SK-N-SH treated with all-trans-retinoic acid at 6 μM for 48 hours (cell line): ENCODE results near the gene JAK1.

Experiments
- ATAC-seq: fragments of 200-7000 bp; cut with Tn5 transposase; 3 replicates; pipeline ENCODE4 v1.9.1; 2020; ENCODE audit warnings: mild to moderate bottlenecking, moderate library complexity
- ARNTL ChIP-seq: fragments of 450-650 bp; formaldehyde crosslinking; IDR thresholded peaks from 2 replicates; pipeline ENCODE4 v1.5.0; 2020; ENCODE audit warnings: low read depth, mild to moderate bottlenecking, moderate library complexity, borderline replicate concordance
- BACH2 ChIP-seq: fragments of 250-450 bp; sonication (Bioruptor Pico); IDR thresholded peaks from 2 replicates; pipeline ENCODE4 v1.9.0; 2021; ENCODE audit warnings: mild to moderate bottlenecking, borderline replicate concordance
- CSDC2 ChIP-seq: fragments of 250-450 bp; sonication (Bioruptor Pico); IDR thresholded peaks from 2 replicates; pipeline ENCODE4 v1.5.0; 2020; ENCODE audit warnings: mild to moderate bottlenecking, moderate library complexity
- ESRRG ChIP-seq: fragments of 250-450 bp; sonication (Bioruptor Pico); IDR thresholded peaks from 2 replicates; pipeline ENCODE4 v1.6.1; 2021; ENCODE audit warnings: mild to moderate bottlenecking
- GLIS3 ChIP-seq: fragments of 250-450 bp; sonication (Bioruptor Pico); IDR thresholded peaks from 2 replicates; pipeline ENCODE4 v1.5.0; 2020; ENCODE audit warnings: mild to moderate bottlenecking, moderate library complexity
- ISL1 ChIP-seq: fragments of 250-450 bp; sonication (Bioruptor Pico); IDR thresholded peaks from 2 replicates; pipeline ENCODE4 v2.1.2; 2022; ENCODE audit warnings: mild to moderate bottlenecking, moderate library complexity
- OSR1 ChIP-seq: fragments of 250-450 bp; sonication (Bioruptor Pico); IDR thresholded peaks from 2 replicates; pipeline ENCODE4 v1.8.0; 2022; ENCODE audit warnings: moderate library complexity, mild to moderate bottlenecking, inconsistent platforms
- PATZ1 ChIP-seq: fragments of 250-450 bp; sonication (Bioruptor Pico); IDR thresholded peaks from 2 replicates; pipeline ENCODE4 v1.8.0; 2020; ENCODE audit warnings: mild to moderate bottlenecking, moderate library complexity, borderline replicate concordance
- POU6F1 ChIP-seq: fragments of 250-450 bp; sonication (Bioruptor Pico); IDR thresholded peaks from 2 replicates; pipeline ENCODE4 v1.8.0; 2021; ENCODE audit warnings: low read depth, mild to moderate bottlenecking, moderate library complexity, borderline replicate concordance
- RARB ChIP-seq: fragments of 250-450 bp; sonication (Bioruptor Pico); IDR thresholded peaks from 2 replicates; pipeline ENCODE4 v1.8.0; 2021; ENCODE audit warnings: mild to moderate bottlenecking, moderate library complexity
- TCF4 ChIP-seq: fragments of 250-450 bp; sonication (Bioruptor Pico); IDR thresholded peaks from 2 replicates; pipeline ENCODE4 v1.8.0; 2021; ENCODE audit warnings: mild to moderate bottlenecking, moderate library complexity, borderline replicate concordance
- TOX ChIP-seq: fragments of 250-450 bp; sonication (Bioruptor Pico); IDR thresholded peaks from 2 replicates; pipeline ENCODE4 v1.8.0; 2021; ENCODE audit warnings: mild to moderate bottlenecking, moderate library complexity, borderline replicate concordance
- TSHZ2 ChIP-seq: fragments of 250-450 bp; sonication (Bioruptor Pico); IDR thresholded peaks from 2 replicates; pipeline ENCODE4 v1.5.0; 2020; ENCODE audit warnings: mild to moderate bottlenecking, moderate library complexity
- ZFP3 ChIP-seq: fragments of 250-450 bp; sonication (Bioruptor Pico); IDR thresholded peaks from 2 replicates; pipeline ENCODE4 v1.5.0; 2020; ENCODE audit warnings: mild to moderate bottlenecking, moderate library complexity
- ZNF70 ChIP-seq: fragments of 450-650 bp; formaldehyde crosslinking; IDR thresholded peaks from 2 replicates; pipeline ENCODE4 v1.5.0; 2020; ENCODE audit warnings: mild to moderate bottlenecking, moderate library complexity
- ZNF8 ChIP-seq: fragments of 450-650 bp; formaldehyde crosslinking; IDR thresholded peaks from 2 replicates; pipeline ENCODE4 v1.5.0; 2020; ENCODE audit warnings: mild to moderate bottlenecking, moderate library complexity

JAK1 gene

GRCh38 chr1:64838486-64838885 is 127.9 kb downstream of the JAK1 start:
- no peak for TF ChIP-seq TOX (CRISPR knock-in tag)
- TF ChIP-seq ARNTL (CRISPR knock-in tag), result no peak
- TF ChIP-seq ZNF70 (CRISPR knock-in tag), result no peak
- no peak for TF ChIP-seq TSHZ2
- ATAC-seq, result no peak

GRCh38 chr1:64836802-64837201 is 129.5 kb downstream of the JAK1 start:
- ATAC-seq, result no peak
- TF ChIP-seq ESRRG (CRISPR knock-in tag) (no peak), ARNTL (CRISPR knock-in tag) (no peak), RARB (CRISPR knock-in tag) (no peak), ZNF70 (CRISPR knock-in tag) (no peak), POU6F1 (CRISPR knock-in tag) (no peak), GLIS3 (no peak), TOX (CRISPR knock-in tag) (no peak), CSDC2 (no peak), ZNF8 (CRISPR knock-in tag) (no peak), ISL1 (no peak), TSHZ2 (no peak)

GRCh38 chr1:64834734-64835133 is 131.6 kb downstream of the JAK1 start:
- peak; percentile 91 for ATAC-seq
- TF ChIP-seq POU6F1 (CRISPR knock-in tag) (no peak), TSHZ2 (no peak), ZNF70 (CRISPR knock-in tag) (no peak), ZFP3 (CRISPR knock-in tag) (no peak), ESRRG (CRISPR knock-in tag) (no peak), ARNTL (CRISPR knock-in tag) (no peak), ISL1 (no peak), TOX (CRISPR knock-in tag) (no peak), PATZ1 (CRISPR knock-in tag) (no peak), BACH2 (CRISPR knock-in tag) (no peak), OSR1 (CRISPR knock-in tag) (no peak), TCF4 (CRISPR knock-in tag) (no peak)
